K562 (cell line): Measurements from ENCODE around the gene FUCA1. TPM values are rescaled to one million over a fixed set of nuclear protein-coding genes. Genes with fewer than 3 reads are reported as not detected.

Source experiments
- CBX5 ChIP-seq: IDR thresholded peaks from 2 replicates; pipeline ENCODE4 v1.6.1; 2014; ENCODE audit warnings: low read depth, borderline replicate concordance
- DIDO1 ChIP-seq: fragments of 450-650 bp; IDR thresholded peaks from 2 replicates; pipeline ENCODE4 v1.6.1; 2016; ENCODE audit warnings: low read depth, missing biosample characterization, missing genetic modification characterization
- MBD1 ChIP-seq: fragments of 250-450 bp; sonication (Bioruptor Pico); IDR thresholded peaks from 2 replicates; pipeline ENCODE4 v1.8.0; 2022; ENCODE audit warnings: inconsistent platforms
- MYC ChIP-seq, 2 experiments: fragments of 250-450 bp in 1 of 2; sonication (Bioruptor Pico) in 1 of 2; IDR thresholded peaks; 2 replicates each; pipeline versions ENCODE4 v1.5.1 to v1.6.1; 2012 to 2021; ENCODE audit warnings: low read depth in 2 of 2, borderline replicate concordance in 1 of 2, improper control_type of control experiment in 1 of 2, low read length in 1 of 2, mild to moderate bottlenecking in 1 of 2, moderate library complexity in 1 of 2
- NONO ChIP-seq, 2 experiments: fragments of 200-400 bp in 1 of 2; fragments of 450-650 bp in 1 of 2; formaldehyde crosslinking in 1 of 2; IDR thresholded peaks; 2 replicates each; pipeline ENCODE4 v1.6.1; 2017; ENCODE audit warnings: low read depth in 2 of 2, mild to moderate bottlenecking in 2 of 2, moderate library complexity in 2 of 2, low read length in 1 of 2
- NR3C1 ChIP-seq: sonication (generic); formaldehyde crosslinking; IDR thresholded peaks from 2 replicates; pipeline ENCODE4 v1.8.1; 2022; ENCODE audit warnings: missing genetic modification reagents
- PHF20 ChIP-seq: fragments of 450-650 bp; IDR thresholded peaks from 2 replicates; pipeline ENCODE4 v1.6.1; 2018; ENCODE audit not compliant: partially characterized antibody
- PHF8 ChIP-seq: fragments of 200-600 bp; sonication (generic); IDR thresholded peaks from 2 replicates; pipeline ENCODE4 v1.6.1; 2012; ENCODE audit warnings: mixed run types, mild to moderate bottlenecking, inconsistent platforms, low read length, moderate library complexity, borderline replicate concordance
- SMARCB1 ChIP-seq: IDR thresholded peaks from 2 replicates; pipeline ENCODE4 v1.6.1; 2011; ENCODE audit warnings: improper control_type of control experiment, low read depth; ENCODE audit not compliant: insufficient read length
- THAP7 ChIP-seq: fragments of 250-450 bp; sonication (Bioruptor Pico); IDR thresholded peaks from 2 replicates; pipeline ENCODE4 v1.5.0; 2021
- USF2 ChIP-seq: sonication (generic); formaldehyde crosslinking; IDR thresholded peaks from 2 replicates; pipeline ENCODE4 v1.5.0; 2020; ENCODE audit warnings: missing genetic modification reagents
- ZHX1 ChIP-seq: fragments of 150-350 bp; conservative IDR thresholded peaks from 2 replicates; pipeline ENCODE4 v1.6.1; 2014; ENCODE audit warnings: low read length
- ZNF354B ChIP-seq: fragments of 250-450 bp; sonication (Bioruptor Pico); IDR thresholded peaks from 2 replicates; pipeline ENCODE4 v1.4.0; 2020
- ZNF41 ChIP-seq: fragments of 250-450 bp; sonication (Bioruptor Pico); conservative IDR thresholded peaks from 2 replicates; pipeline ENCODE4 v1.4.0; 2020; ENCODE audit warnings: mild to moderate bottlenecking
- polyA plus RNA-seq, 8 experiments: library from polyadenylated mRNA; depleted of rRNA in 4 of 8; stranded (reverse) in 5 of 8; unstranded in 3 of 8; fragments of >200 nt; fragmentation: Nextera tagmentation in 2 of 8; fragmentation: Illumina TruSeq in 1 of 8; extraction: Ambion mirVana in 2 of 8; extraction: Trizol in 1 of 8; gene quantifications; 2 replicates each; pipeline versions ENCODE4 v1.2.1 to v1.2.3, GENCODE V29; 2011 to 2014; ENCODE audit warnings: inconsistent platforms in 1 of 8, missing spikeins in 1 of 8
- total RNA-seq, 7 experiments: library from RNA; depleted of rRNA in 6 of 7; stranded (reverse); fragments of >200 nt in 6 of 7; fragmentation: Illumina TruSeq in 2 of 7; extraction: Trizol in 2 of 7; gene quantifications; 2 replicates each; pipeline versions ENCODE4 v1.2.1 to v1.2.3, GENCODE V29; 2011 to 2021; ENCODE audit warnings: low replicate concordance in 1 of 7

The FUCA1 gene
- total and polyA plus RNA-seq, 9 of the 15 experiments (the other 6 are each of a cell fraction or from before 2014, with no cell fraction given), result 7.0 to 20.5 (median 13.5) TPM

- TF ChIP-seq MBD1 (CRISPR knock-in tag) (no peak), ZNF354B (CRISPR knock-in tag) (no peak), MYC (IDR thresholded peaks at IDR 0.05; ENCODE audit: low read depth, low read length) (0 out of 2 replicates have a peak, but pooled peaks have one; percentile 16), MYC (CRISPR knock-in tag; IDR thresholded peaks at IDR 0.05; ENCODE audit: borderline replicate concordance, low read depth) (no peak), USF2 (CRISPR knock-in tag) (0 out of 2 replicates have a peak, but pooled peaks have one; percentile 23), ZHX1 (no peak), PHF8 (no peak), CBX5 (no peak), DIDO1 (no peak), NONO (IDR thresholded peaks at IDR 0.05; ENCODE audit: low read depth in 2 of 2, low read length in 1 of 2) (no peak), SMARCB1 (no peak), THAP7 (CRISPR knock-in tag) (no peak), NR3C1 (CRISPR knock-in tag) (no peak), ZNF41 (CRISPR knock-in tag) (no peak), PHF20 (no peak)
Observed at GRCh38 chr1:23904748-23905357, 36.8 kb upstream of the FUCA1 start (continued).
